ENCODE results near the gene NAB2.
"Not testable (repeated sequence)": the region's sequence is repeated elsewhere in the genome, so short reads cannot be mapped to it uniquely, and the experiment has no call there.

Gene NAB2

DNA sequence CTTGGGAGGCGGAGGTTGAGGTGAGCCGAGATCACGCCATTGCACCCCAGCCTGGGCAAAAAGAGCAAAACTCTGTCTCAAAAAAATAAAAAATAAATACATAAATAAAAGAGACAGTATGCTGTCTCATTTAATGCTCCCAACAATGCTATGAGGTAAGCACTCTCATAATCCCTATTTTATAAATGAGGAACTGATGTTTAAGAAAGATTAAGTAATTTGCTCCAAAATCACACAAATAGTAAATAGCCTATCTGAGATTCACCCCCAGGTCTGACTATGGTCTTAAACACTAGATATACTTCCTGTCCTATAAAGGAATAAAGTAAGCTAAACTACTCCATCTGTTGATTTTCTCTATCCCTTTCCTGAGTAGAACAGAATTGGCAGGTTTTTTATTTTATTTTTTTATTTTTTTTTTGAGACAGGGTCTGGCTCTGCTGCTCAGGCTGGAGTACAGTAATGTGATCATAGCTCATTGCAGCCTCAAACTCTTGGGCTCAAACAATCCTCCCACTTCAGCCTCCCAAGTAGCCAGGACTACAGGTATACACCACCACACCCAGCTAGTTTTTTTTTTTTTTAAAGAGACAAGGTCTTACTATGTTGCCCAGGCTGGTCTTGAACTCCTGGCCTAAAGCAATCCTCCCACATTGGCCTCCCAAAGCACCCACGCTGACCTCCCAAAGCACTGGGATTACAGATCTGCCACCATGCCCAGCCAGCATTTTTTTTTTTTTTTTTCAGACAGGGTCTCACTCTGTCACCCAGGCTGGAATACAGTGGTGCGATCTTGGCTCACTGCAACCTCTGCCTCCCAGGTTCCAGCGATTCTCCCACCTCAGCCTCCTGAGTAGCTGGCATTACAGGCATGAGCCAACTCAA, 15.1 kb upstream of the NAB2 start:
- H3K27me3 ChIP-seq (ENCODE audit: control insufficient read depth, insufficient read depth, low read length); H3K9me3 ChIP-seq (ENCODE audit: control insufficient read depth, low read length); H3K36me3 ChIP-seq (ENCODE audit: control insufficient read depth, insufficient read depth, low read length); H3K4me3 ChIP-seq (ENCODE audit: low read length); H3K4me1 ChIP-seq (ENCODE audit: control insufficient read depth, insufficient read depth, low read length); H3K9ac ChIP-seq (ENCODE audit: low read length): not testable (repeated sequence)

DNA sequence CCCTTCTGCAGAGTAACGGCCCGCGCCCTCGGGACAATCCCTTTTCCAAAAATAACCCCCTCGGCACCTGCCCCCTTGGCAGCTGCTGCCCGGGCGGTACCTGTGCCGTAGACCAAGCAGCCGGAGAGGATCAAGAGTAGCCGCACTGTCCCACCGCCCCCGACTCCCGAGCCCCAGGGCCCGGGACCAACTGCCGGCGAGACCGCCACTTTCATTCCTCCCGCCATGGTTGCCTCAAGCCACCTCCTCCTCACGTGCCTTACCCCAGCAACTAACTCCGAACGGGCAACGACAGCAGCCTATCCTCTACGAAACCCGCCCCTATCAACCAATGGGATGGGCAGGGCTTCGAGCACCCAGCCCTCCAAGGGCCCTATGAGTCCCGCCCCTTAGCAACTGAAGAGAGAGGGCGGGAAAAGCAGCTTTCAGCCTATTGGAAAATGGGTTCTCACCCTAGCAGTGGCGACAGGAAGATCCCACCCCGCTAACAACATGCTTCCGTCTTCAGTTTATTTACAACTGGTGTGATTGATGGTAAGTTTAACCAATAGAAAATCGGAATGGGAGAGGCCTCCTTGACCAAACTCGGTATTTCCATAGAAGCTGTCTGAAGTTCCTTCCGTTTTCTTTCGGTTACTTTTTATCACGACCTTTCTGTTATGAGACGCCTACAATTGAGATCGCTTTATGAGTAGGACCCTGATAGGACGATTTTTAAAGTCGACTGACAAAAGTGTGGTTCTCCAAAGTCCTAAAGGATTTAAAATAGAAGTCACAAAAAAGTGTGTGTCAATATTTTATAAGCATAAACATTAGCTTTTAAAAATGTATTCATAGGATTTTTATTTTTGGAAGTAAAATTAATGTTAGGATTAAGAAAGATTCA, 10.2 kb upstream of the NAB2 start, which contains the start of gene NEMP1:
Gene NEMP1 (minus strand): TSS at position 273 of the 886 bp plus-strand sequence. CDS start 46 bp downstream, at position 227.
- H3K4me1 ChIP-seq (ENCODE audit: control insufficient read depth, insufficient read depth, low read length): peaks cover 6% of the 10 kb centered on the region
- H3K9ac ChIP-seq (ENCODE audit: low read length): peak within 1 kb of the TSS; percentile 57
- no peaks in the 10 kb centered on the region for H3K27me3 ChIP-seq (ENCODE audit: control insufficient read depth, insufficient read depth, low read length)
- H3K36me3 ChIP-seq (ENCODE audit: control insufficient read depth, insufficient read depth, low read length): no peaks in the 10 kb centered on the region
- H3K9me3 ChIP-seq (ENCODE audit: control insufficient read depth, low read length): no peaks in the 10 kb centered on the region
- peak within 1 kb of the TSS; percentile 51 for H3K4me3 ChIP-seq (ENCODE audit: low read length)

GRCh38 chr12:57079821-57080220, 9.1 kb upstream of the NAB2 start:
- Histone ChIP-seq H3K4me1 (ENCODE audit: control insufficient read depth, insufficient read depth, low read length) (peaks cover 6% of the 10 kb centered on the region), H3K9me3 (ENCODE audit: control insufficient read depth, low read length) (no peaks in the 10 kb centered on the region), H3K9ac (ENCODE audit: low read length) (peak overlapping the region; percentile 57), H3K36me3 (ENCODE audit: control insufficient read depth, insufficient read depth, low read length) (no peaks in the 10 kb centered on the region), H3K27me3 (ENCODE audit: control insufficient read depth, insufficient read depth, low read length) (no peaks in the 10 kb centered on the region), H3K4me3 (ENCODE audit: low read length) (no peak overlapping the region)

DNA sequence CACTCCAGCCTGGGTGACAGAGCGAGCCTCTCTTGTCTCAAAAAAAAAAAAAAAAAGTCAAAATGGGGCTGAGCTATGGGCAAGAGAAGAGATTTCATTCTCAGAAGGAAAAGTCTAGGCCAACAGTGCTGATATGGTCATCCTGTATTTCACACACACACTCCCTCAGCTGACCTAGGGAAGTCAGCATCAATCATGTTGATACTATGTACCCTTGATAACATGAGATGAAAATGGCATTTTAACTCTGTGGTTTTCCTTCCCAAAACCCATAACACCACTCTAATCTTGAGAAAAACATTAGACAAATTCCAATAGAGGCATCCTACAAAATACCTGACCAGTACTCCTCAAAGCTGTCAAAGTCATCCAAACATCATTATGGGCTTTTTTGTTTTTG, 8.1 kb upstream of the NAB2 start:
- H3K4me1 ChIP-seq (ENCODE audit: control insufficient read depth, insufficient read depth, low read length): peaks cover 6% of the 10 kb centered on the region
- H3K9me3 ChIP-seq (ENCODE audit: control insufficient read depth, low read length): no peaks in the 10 kb centered on the region
- no peak overlapping the region for H3K4me3 ChIP-seq (ENCODE audit: low read length)
- H3K9ac ChIP-seq (ENCODE audit: low read length): no peak overlapping the region
- H3K27me3 ChIP-seq (ENCODE audit: control insufficient read depth, insufficient read depth, low read length): no peaks in the 10 kb centered on the region
- no peaks in the 10 kb centered on the region for H3K36me3 ChIP-seq (ENCODE audit: control insufficient read depth, insufficient read depth, low read length)

DNA sequence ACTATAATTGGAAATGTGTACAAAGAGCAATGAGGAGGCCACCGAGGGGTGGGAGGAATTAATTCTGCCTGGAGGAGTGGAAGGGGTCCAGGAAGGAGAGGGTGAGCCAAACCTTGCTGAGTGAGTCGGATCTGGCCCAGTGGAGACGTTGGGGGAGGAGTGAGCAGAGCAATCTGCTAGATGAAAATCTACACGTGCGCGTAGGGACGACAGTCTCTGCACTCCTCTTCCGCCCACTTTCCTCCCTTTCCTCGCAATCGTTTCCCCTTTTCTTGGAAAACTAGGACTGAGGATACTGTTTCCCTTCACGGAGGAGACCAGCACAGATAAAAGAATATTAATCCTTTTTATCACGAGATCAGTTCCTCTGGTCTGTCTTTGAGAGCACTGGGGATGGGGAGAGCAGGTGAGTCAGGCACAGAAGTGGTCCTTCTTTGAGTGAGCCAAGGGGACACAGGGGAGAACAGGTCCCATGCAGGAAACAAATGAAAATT, 2.9 kb upstream of the NAB2 start:
- Histone ChIP-seq H3K9me3 (ENCODE audit: control insufficient read depth, low read length) (no peaks in the 10 kb centered on the region), H3K9ac (ENCODE audit: low read length) (peak overlapping the region; percentile 79), H3K4me3 (ENCODE audit: low read length) (no peak overlapping the region), H3K36me3 (ENCODE audit: control insufficient read depth, insufficient read depth, low read length) (no peaks in the 10 kb centered on the region), H3K4me1 (ENCODE audit: control insufficient read depth, insufficient read depth, low read length) (peaks cover 18% of the 10 kb centered on the region), H3K27me3 (ENCODE audit: control insufficient read depth, insufficient read depth, low read length) (no peaks in the 10 kb centered on the region)

GRCh38 chr12:57086493-57087009, 2.4 kb upstream of the NAB2 start:
- H3K9me3 ChIP-seq (ENCODE audit: control insufficient read depth, low read length): no peaks in the 10 kb centered on the region
- H3K27me3 ChIP-seq (ENCODE audit: control insufficient read depth, insufficient read depth, low read length): no peaks in the 10 kb centered on the region
- H3K36me3 ChIP-seq (ENCODE audit: control insufficient read depth, insufficient read depth, low read length): no peaks in the 10 kb centered on the region
- H3K9ac ChIP-seq (ENCODE audit: low read length): peak overlapping the region; percentile 79
- H3K4me1 ChIP-seq (ENCODE audit: control insufficient read depth, insufficient read depth, low read length): peaks cover 24% of the 10 kb centered on the region
- peak overlapping the region; percentile 60 for H3K4me3 ChIP-seq (ENCODE audit: low read length)

GRCh38 chr12:57087010-57087690, 1.8 kb upstream of the NAB2 start:
- H3K9me3 ChIP-seq (ENCODE audit: control insufficient read depth, low read length): no peaks in the 10 kb centered on the region
- H3K4me1 ChIP-seq (ENCODE audit: control insufficient read depth, insufficient read depth, low read length): peaks cover 27% of the 10 kb centered on the region
- H3K36me3 ChIP-seq (ENCODE audit: control insufficient read depth, insufficient read depth, low read length): no peaks in the 10 kb centered on the region
- no peaks in the 10 kb centered on the region for H3K27me3 ChIP-seq (ENCODE audit: control insufficient read depth, insufficient read depth, low read length)
- H3K4me3 ChIP-seq (ENCODE audit: low read length): peak overlapping the region; percentile 60
- H3K9ac ChIP-seq (ENCODE audit: low read length): peak overlapping the region; percentile 79

GRCh38 chr12:57087691-57088353, 1.1 kb upstream of the NAB2 start:
- no peaks in the 10 kb centered on the region for H3K36me3 ChIP-seq (ENCODE audit: control insufficient read depth, insufficient read depth, low read length)
- H3K9ac ChIP-seq (ENCODE audit: low read length): peak overlapping the region; percentile 76
- H3K27me3 ChIP-seq (ENCODE audit: control insufficient read depth, insufficient read depth, low read length): no peaks in the 10 kb centered on the region
- peaks cover 31% of the 10 kb centered on the region for H3K4me1 ChIP-seq (ENCODE audit: control insufficient read depth, insufficient read depth, low read length)
- no peaks in the 10 kb centered on the region for H3K9me3 ChIP-seq (ENCODE audit: control insufficient read depth, low read length)
- H3K4me3 ChIP-seq (ENCODE audit: low read length): peak overlapping the region; percentile 43

DNA sequence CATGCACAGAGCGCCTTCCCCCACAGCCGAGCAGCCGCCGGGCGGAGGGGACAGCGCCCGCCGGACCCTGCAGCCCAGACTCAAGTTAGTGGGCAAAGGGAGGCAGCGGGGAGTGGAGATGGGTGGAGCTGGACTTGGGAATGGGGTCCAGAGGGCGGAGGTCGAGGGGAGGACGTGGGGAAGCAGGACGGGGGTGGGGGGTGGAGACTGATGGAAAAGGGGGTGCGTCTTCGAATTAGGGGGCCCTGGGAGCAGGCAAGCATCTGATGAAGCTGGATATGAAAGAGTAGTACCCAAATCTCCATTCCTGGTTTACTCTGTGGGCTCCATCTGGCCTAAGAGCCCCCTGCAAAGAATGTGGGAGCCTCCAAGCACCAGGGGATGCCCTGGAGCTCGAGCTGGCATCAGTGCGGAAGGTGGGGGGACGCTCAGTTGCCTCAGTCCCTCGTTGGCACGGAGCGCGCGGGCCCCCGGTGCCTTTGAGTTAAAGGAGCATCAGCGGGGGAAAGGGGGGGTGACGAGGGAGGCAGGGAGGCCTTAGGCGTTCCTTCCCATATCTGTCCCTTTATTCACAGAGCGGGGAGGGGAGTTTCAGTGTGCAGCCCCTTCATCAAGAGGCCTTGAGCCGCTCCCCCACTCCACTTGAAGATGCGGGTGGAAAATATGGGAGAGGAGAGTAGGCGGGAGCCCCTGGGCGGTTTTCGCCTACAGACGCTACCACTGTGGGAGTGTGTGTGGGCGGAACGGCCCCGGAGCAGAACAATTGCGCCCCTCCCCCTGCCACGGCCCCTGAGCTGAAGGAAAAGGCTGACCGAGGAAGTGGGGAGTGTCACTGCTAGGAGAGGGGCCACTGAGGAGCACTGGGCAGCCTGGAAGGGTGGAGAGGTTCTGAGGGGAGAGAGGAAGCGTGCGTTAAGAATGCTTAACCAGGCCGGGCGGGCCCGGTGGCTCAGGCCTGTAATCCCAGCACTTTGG, 644 bp downstream of the NAB2 start:
- H3K9me3 ChIP-seq (ENCODE audit: control insufficient read depth, low read length): no peaks in the 10 kb centered on the region
- H3K4me3 ChIP-seq (ENCODE audit: low read length): peak overlapping the region; percentile 22
- no peaks in the 10 kb centered on the region for H3K36me3 ChIP-seq (ENCODE audit: control insufficient read depth, insufficient read depth, low read length)
- peaks cover 31% of the 10 kb centered on the region for H3K4me1 ChIP-seq (ENCODE audit: control insufficient read depth, insufficient read depth, low read length)
- H3K9ac ChIP-seq (ENCODE audit: low read length): peak overlapping the region; percentile 54
- no peaks in the 10 kb centered on the region for H3K27me3 ChIP-seq (ENCODE audit: control insufficient read depth, insufficient read depth, low read length)

DNA sequence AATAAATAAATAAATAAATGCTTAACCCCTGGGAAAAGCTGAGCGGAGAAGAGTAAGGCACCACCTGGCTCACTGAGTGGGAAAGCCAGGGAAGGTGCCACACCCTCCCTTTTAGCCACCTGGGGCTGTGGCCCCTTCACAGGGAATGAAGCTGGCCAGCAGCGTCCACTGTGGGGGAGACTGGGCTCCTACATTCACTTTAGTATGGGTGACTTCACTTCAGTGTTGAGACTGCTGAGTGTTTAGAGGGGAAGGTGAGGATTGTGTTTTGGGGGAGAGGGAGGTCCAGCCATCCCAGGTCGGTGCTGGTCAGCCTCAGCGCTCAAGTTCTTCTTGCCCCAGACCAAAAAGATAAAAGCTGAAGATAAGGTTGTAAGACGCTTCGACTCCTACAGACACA, 1.6 kb downstream of the NAB2 start:
- Histone ChIP-seq H3K9ac (ENCODE audit: low read length) (peak overlapping the region; percentile 3), H3K4me3 (ENCODE audit: low read length) (no peak overlapping the region), H3K36me3 (ENCODE audit: control insufficient read depth, insufficient read depth, low read length) (no peaks in the 10 kb centered on the region), H3K4me1 (ENCODE audit: control insufficient read depth, insufficient read depth, low read length) (peaks cover 31% of the 10 kb centered on the region), H3K9me3 (ENCODE audit: control insufficient read depth, low read length) (no peaks in the 10 kb centered on the region), H3K27me3 (ENCODE audit: control insufficient read depth, insufficient read depth, low read length) (no peaks in the 10 kb centered on the region)
